Urinary bladder (tissue), 4 donors: ENCODE measurements around the gene OXCT1. TPM values are rescaled to one million over a fixed set of nuclear protein-coding genes. Genes with fewer than 3 reads are reported as not detected.
A peak's percentile ranks its signal among the peaks of the same experiment; 100 is the strongest.
"Not testable (repeated sequence)": the region's sequence is repeated elsewhere in the genome, so short reads cannot be mapped to it uniquely, and the experiment has no call there.

Experiments used
- DNase-seq: peaks from one replicate; pipeline ENCODE4 v3.0.0-alpha.2; 2015; ENCODE audit errors: extremely low spot score
- H3K27ac ChIP-seq: one replicate; pipeline ENCODE4 v1.5.1; 2013; ENCODE audit warnings: low read depth, mild to moderate bottlenecking, moderate library complexity
- H3K36me3 ChIP-seq: one replicate; pipeline ENCODE4 v1.6.1; 2013; ENCODE audit warnings: mild to moderate bottlenecking, moderate library complexity; ENCODE audit not compliant: insufficient read depth
- H3K4me1 ChIP-seq: one replicate; pipeline ENCODE4 v1.6.1; 2013; ENCODE audit warnings: mild to moderate bottlenecking, moderate library complexity; ENCODE audit not compliant: insufficient read depth
- H3K4me3 ChIP-seq: one replicate; pipeline ENCODE4 v1.5.1; 2013; ENCODE audit warnings: low read depth, low read length
- WGBS: extraction: QIAGEN DNeasy Blood & Tissue Kit; methylation state at CpG from one replicate; pipeline ENCODE4 v1.1.7; 2013; 5-methylcytosine and 5-hydroxymethylcytosine counted together
- polyA plus RNA-seq: library from polyadenylated mRNA; stranded (reverse); fragments of 200-250 nt; gene quantifications from one replicate; pipeline ENCODE4 v1.2.3, GENCODE V29; 2013
- total RNA-seq: library from RNA; depleted of rRNA; stranded (reverse); fragments of >200 nt; gene quantifications from one replicate; pipeline ENCODE4 v1.2.3, GENCODE V29; 2014
- donor health status: healthy with polysubstance abuse.
- donor health status: healthy.

OXCT1 gene
- total and polyA plus RNA-seq, 2 donors, result 23.7 to 26.3 TPM

- Histone ChIP-seq H3K4me3 (no peak overlapping the region), H3K36me3 (no peaks in the 10 kb centered on the region), H3K27ac (no peak overlapping the region), H3K4me1 (no peaks in the 10 kb centered on the region)
- no peak for DNase-seq
Measured at GRCh38 chr5:41764650-41765049, 105.6 kb downstream of the OXCT1 start.

- Histone ChIP-seq H3K27ac (no peak overlapping the region), H3K36me3 (no peaks in the 10 kb centered on the region), H3K4me3 (no peak overlapping the region), H3K4me1 (no peaks in the 10 kb centered on the region)
- WGBS, result 86% methylated on average over 2 of the region's 2 CpGs
- DNase-seq, result no peak
Measured at GRCh38 chr5:41763574-41763973, 106.7 kb downstream of the OXCT1 start.

GRCh38 chr5:41763081-41763480 is 107.1 kb downstream of the OXCT1 start:
- Histone ChIP-seq H3K36me3 (no peaks in the 10 kb centered on the region), H3K4me3 (no peak overlapping the region), H3K4me1 (no peaks in the 10 kb centered on the region), H3K27ac (no peak overlapping the region)
- DNase-seq, result no peak
- 39% methylated on average over 3 of the region's 3 CpGs for WGBS

- DNase-seq, result no peak
- Histone ChIP-seq H3K4me1 (no peaks in the 10 kb centered on the region), H3K36me3 (no peaks in the 10 kb centered on the region), H3K27ac (no peak overlapping the region), H3K4me3 (no peak overlapping the region)
- WGBS, result 92% methylated on average over 1 of the region's 1 CpG
Measured at GRCh38 chr5:41762426-41762825, 107.8 kb downstream of the OXCT1 start.

DNA sequence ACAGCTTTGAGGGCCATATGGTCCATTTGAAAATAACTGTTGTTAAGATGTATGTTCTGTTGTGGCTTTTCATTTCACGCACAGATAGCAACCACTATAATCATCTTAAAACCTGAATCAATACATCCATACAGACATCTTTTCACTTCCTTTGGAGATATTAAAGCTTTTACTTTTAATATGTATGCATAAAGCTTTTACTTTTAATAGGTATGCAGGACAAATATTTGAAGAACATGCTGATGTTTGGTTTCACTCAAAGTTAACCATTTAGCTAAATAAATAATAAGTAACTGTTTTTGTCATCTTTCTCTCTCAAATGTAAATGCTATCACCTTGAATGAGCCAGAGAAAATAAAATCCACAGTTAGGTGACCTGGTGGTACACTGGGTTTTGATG is 108.6 kb downstream of the OXCT1 start:
- 91% methylated on average over 1 of the region's 1 CpG for WGBS
- DNase-seq, result no peak
- Histone ChIP-seq H3K4me3 (no peak overlapping the region), H3K4me1 (no peaks in the 10 kb centered on the region), H3K36me3 (no peaks in the 10 kb centered on the region), H3K27ac (no peak overlapping the region)

GRCh38 chr5:41755705-41756104 is 114.5 kb downstream of the OXCT1 start:
- no peak overlapping the region for H3K27ac ChIP-seq
- WGBS, result 96% methylated on average over 1 of the region's 1 CpG
- no peaks in the 10 kb centered on the region for H3K36me3 ChIP-seq
- H3K4me1 ChIP-seq, result no peaks in the 10 kb centered on the region
- DNase-seq, result no peak
- H3K4me3 ChIP-seq, result no peak overlapping the region

- DNase-seq, result no peak
- Histone ChIP-seq H3K4me3 (no peak overlapping the region), H3K27ac (no peak overlapping the region), H3K4me1 (no peaks in the 10 kb centered on the region), H3K36me3 (no peaks in the 10 kb centered on the region)
- WGBS, result 96% methylated on average over 2 of the region's 2 CpGs
Measured at GRCh38 chr5:41754857-41755256, 115.4 kb downstream of the OXCT1 start.

GRCh38 chr5:41751867-41752266 is 118.4 kb downstream of the OXCT1 start:
- Histone ChIP-seq H3K27ac (no peak overlapping the region), H3K36me3 (no peaks in the 10 kb centered on the region), H3K4me3 (no peak overlapping the region), H3K4me1 (no peaks in the 10 kb centered on the region)
- DNase-seq, result no peak

DNA sequence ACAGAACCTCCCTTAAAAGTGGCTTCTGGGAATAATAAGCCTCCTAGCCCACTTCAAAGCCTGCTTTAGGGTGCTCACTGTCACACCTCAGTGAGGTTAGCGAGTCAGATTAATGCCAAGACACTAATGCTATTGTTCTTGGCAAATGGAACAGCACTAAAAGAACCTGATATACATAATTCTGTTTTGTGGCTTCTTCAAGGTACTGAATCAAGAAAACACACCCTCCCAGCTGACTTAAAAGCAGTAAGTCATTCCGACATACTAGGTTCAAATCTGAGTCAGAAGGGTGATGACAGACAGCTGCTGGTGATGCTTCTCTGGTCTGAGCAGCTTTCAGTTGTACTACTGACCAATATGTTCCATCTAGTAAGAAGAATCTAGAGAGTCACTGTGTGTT is 121.6 kb downstream of the OXCT1 start:
- DNase-seq, result no peak
- H3K27ac ChIP-seq, result no peak overlapping the region
- no peak overlapping the region for H3K4me3 ChIP-seq
- H3K36me3 ChIP-seq, result no peaks in the 10 kb centered on the region
- WGBS, result 97% methylated on average over 2 of the region's 2 CpGs
- no peaks in the 10 kb centered on the region for H3K4me1 ChIP-seq

GRCh38 chr5:41747708-41748107 is 122.5 kb downstream of the OXCT1 start:
- no peak overlapping the region for H3K4me3 ChIP-seq
- no peaks in the 10 kb centered on the region for H3K4me1 ChIP-seq
- no peak overlapping the region for H3K27ac ChIP-seq
- 94% methylated on average over 1 of the region's 1 CpG for WGBS
- no peak for DNase-seq
- no peaks in the 10 kb centered on the region for H3K36me3 ChIP-seq

- no peaks in the 10 kb centered on the region for H3K36me3 ChIP-seq
- 12% methylated on average over 1 of the region's 1 CpG for WGBS
- H3K27ac ChIP-seq, result no peak overlapping the region
- H3K4me3 ChIP-seq, result no peak overlapping the region
- H3K4me1 ChIP-seq, result no peaks in the 10 kb centered on the region
- DNase-seq, result peak; percentile 26
Measured at GRCh38 chr5:41747301-41747700, 122.9 kb downstream of the OXCT1 start.

- not testable (repeated sequence) for H3K36me3 ChIP-seq, H3K4me1 ChIP-seq, H3K4me3 ChIP-seq, H3K27ac ChIP-seq, DNase-seq
- 86% methylated on average over 1 of the region's 1 CpG for WGBS
Measured at GRCh38 chr5:41742608-41743007, 127.6 kb downstream of the OXCT1 start.

- WGBS, result 46% methylated on average over 3 of the region's 3 CpGs
Measured at GRCh38 chr5:41738710-41739354, 131.4 kb downstream of the OXCT1 start.

GRCh38 chr5:41736641-41737040 is 133.6 kb downstream of the OXCT1 start:
- no peak overlapping the region for H3K4me3 ChIP-seq
- H3K4me1 ChIP-seq, result no peaks in the 10 kb centered on the region
- DNase-seq, result no peak
- H3K27ac ChIP-seq, result no peak overlapping the region
- no peaks in the 10 kb centered on the region for H3K36me3 ChIP-seq

More at GRCh38 chr5:41738710-41739354, 131.4 kb downstream of the OXCT1 start:
- DNase-seq, result no peak
- H3K4me1 ChIP-seq, result no peaks in the 10 kb centered on the region
- H3K27ac ChIP-seq, result no peak overlapping the region
- H3K36me3 ChIP-seq, result no peaks in the 10 kb centered on the region
- H3K4me3 ChIP-seq, result no peak overlapping the region

- no peak overlapping the region for H3K27ac ChIP-seq
- H3K4me3 ChIP-seq, result no peak overlapping the region
- no peak for DNase-seq
- H3K36me3 ChIP-seq, result no peaks in the 10 kb centered on the region
- no peaks in the 10 kb centered on the region for H3K4me1 ChIP-seq
Measured at GRCh38 chr5:41735213-41735612, 135.0 kb downstream of the OXCT1 start.
